ENCODE results near the gene DOCK1.

Gene DOCK1

GRCh38 chr10:127315888-127316287 is 410.7 kb downstream of the DOCK1 start:
- no peak for TF ChIP-seq POLR2A (IDR thresholded peaks at IDR 0.05; ENCODE audit: low read depth, low read length)
- FAIRE-seq (no peak), DNase-seq (ENCODE audit: insufficient read length, low spot score) (no peak)

GRCh38 chr10:127318396-127318795 is 413.2 kb downstream of the DOCK1 start:
- DNase-seq (ENCODE audit: insufficient read length, low spot score) (no peak), FAIRE-seq (no peak)
- no peak for TF ChIP-seq POLR2A (IDR thresholded peaks at IDR 0.05; ENCODE audit: low read depth, low read length)

GRCh38 chr10:127319271-127319670 is 414.0 kb downstream of the DOCK1 start:
- TF ChIP-seq POLR2A (IDR thresholded peaks at IDR 0.05; ENCODE audit: low read depth, low read length): no peak
- DNase-seq (ENCODE audit: insufficient read length, low spot score) (no peak), FAIRE-seq (no peak)

- DNase-seq (ENCODE audit: insufficient read length, low spot score): no peak
- no peak for TF ChIP-seq POLR2A (IDR thresholded peaks at IDR 0.05; ENCODE audit: low read depth, low read length)
- no peak for FAIRE-seq
Measured at GRCh38 chr10:127319691-127320090, 414.5 kb downstream of the DOCK1 start.

GRCh38 chr10:127320176-127320575 is 414.9 kb downstream of the DOCK1 start:
- no peak for DNase-seq (ENCODE audit: insufficient read length, low spot score)
- no peak for TF ChIP-seq POLR2A (IDR thresholded peaks at IDR 0.05; ENCODE audit: low read depth, low read length)
- FAIRE-seq: no peak

GRCh38 chr10:127322286-127322685 is 417.1 kb downstream of the DOCK1 start:
- FAIRE-seq (no peak), DNase-seq (ENCODE audit: insufficient read length, low spot score) (no peak)
- no peak for TF ChIP-seq POLR2A (IDR thresholded peaks at IDR 0.05; ENCODE audit: low read depth, low read length)

GRCh38 chr10:127325506-127325905 is 420.3 kb downstream of the DOCK1 start:
- FAIRE-seq (no peak), DNase-seq (ENCODE audit: insufficient read length, low spot score) (no peak)
- TF ChIP-seq POLR2A (IDR thresholded peaks at IDR 0.05; ENCODE audit: low read depth, low read length): no peak

- TF ChIP-seq POLR2A (IDR thresholded peaks at IDR 0.05; ENCODE audit: low read depth, low read length): no peak
Measured at GRCh38 chr10:127326883-127327282, 421.7 kb downstream of the DOCK1 start.

GRCh38 chr10:127331696-127332095 is 426.5 kb downstream of the DOCK1 start:
- DNase-seq (ENCODE audit: insufficient read length, low spot score) (no peak), FAIRE-seq (no peak)
- no peak for TF ChIP-seq POLR2A (IDR thresholded peaks at IDR 0.05; ENCODE audit: low read depth, low read length)

More at GRCh38 chr10:127326883-127327282, 421.7 kb downstream of the DOCK1 start:
- FAIRE-seq (no peak), DNase-seq (ENCODE audit: insufficient read length, low spot score) (no peak)

- DNase-seq (ENCODE audit: insufficient read length, low spot score): no peak
- TF ChIP-seq POLR2A (IDR thresholded peaks at IDR 0.05; ENCODE audit: low read depth, low read length): no peak
- no peak for FAIRE-seq
Measured at GRCh38 chr10:127332631-127333030, 427.4 kb downstream of the DOCK1 start.

GRCh38 chr10:127337801-127338200 is 432.6 kb downstream of the DOCK1 start:
- TF ChIP-seq POLR2A (IDR thresholded peaks at IDR 0.05; ENCODE audit: low read depth, low read length): no peak
- DNase-seq (ENCODE audit: insufficient read length, low spot score): no peak
- FAIRE-seq: no peak

GRCh38 chr10:127338399-127339110 is 433.3 kb downstream of the DOCK1 start:
- no peak for TF ChIP-seq POLR2A (IDR thresholded peaks at IDR 0.05; ENCODE audit: low read depth, low read length)
- no peak for DNase-seq (ENCODE audit: insufficient read length, low spot score)
- no peak for FAIRE-seq

- no peak for DNase-seq (ENCODE audit: insufficient read length, low spot score)
- FAIRE-seq: no peak
- no peak for TF ChIP-seq POLR2A (IDR thresholded peaks at IDR 0.05; ENCODE audit: low read depth, low read length)
Measured at GRCh38 chr10:127343821-127344220, 438.6 kb downstream of the DOCK1 start.

- no peak for TF ChIP-seq POLR2A (IDR thresholded peaks at IDR 0.05; ENCODE audit: low read depth, low read length)
- FAIRE-seq: no peak
- DNase-seq (ENCODE audit: insufficient read length, low spot score): no peak
Measured at GRCh38 chr10:127344346-127344745, 439.1 kb downstream of the DOCK1 start.

- DNase-seq (ENCODE audit: insufficient read length, low spot score) (no peak), FAIRE-seq (no peak)
- TF ChIP-seq POLR2A (IDR thresholded peaks at IDR 0.05; ENCODE audit: low read depth, low read length): no peak
Measured at GRCh38 chr10:127345231-127345965, 440.2 kb downstream of the DOCK1 start.

Measured in H54 (cell line).